ENCODE measurements around the gene GLDN. TPM values are rescaled to one million over a fixed set of nuclear protein-coding genes. Genes with fewer than 3 reads are reported as not detected.

Gene GLDN
- total and polyA plus RNA-seq, 2 of the 4 experiments (the other 2 are of a cell fraction), result under 0.01 TPM; not detected in 1

DNA sequence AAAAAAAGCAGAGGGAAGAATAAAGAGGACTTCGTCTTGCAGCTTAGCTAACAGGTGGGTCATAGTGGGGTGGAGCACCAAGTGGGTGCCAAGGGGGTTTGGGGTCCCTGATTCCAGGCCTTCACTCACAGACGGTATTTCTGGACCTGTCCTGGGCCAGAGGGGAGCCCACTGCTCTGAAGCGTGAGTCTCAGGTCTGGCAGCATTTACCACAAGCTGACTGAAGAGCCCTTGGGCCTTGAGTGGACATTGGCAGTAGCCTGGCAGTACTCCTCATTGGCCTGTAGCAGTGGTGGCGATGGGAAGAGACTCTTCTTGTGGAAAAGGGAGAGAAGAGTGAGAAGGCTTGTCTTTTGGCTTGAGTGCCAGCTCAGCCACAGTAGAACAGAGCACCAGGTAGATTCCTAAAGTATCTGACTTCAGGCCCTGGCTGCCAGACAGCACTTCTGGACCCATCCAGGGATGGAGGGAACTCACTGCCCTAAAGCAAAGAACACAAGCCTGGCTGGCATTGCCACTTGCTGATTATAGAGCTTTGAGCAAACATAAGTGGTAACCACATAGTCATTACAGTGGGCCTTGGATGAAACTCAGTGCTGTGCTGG, 72.9 kb downstream of the GLDN start:
- Histone ChIP-seq H3K4ac (ENCODE audit: low read depth, low read length) (no peak overlapping the region), H3K27me3 (ENCODE audit: control insufficient read depth, insufficient read depth, low read length) (peaks cover 32% of the 10 kb centered on the region), H3K9me3 (ENCODE audit: control insufficient read depth, insufficient read depth, low read length) (no peaks in the 10 kb centered on the region), H3K27ac (ENCODE audit: insufficient read depth, low read length) (no peak overlapping the region), H2AK9ac (replicated peaks; ENCODE audit: low read depth, low read length, poor library complexity) (no peak overlapping the region), H2BK120ac (ENCODE audit: low read depth, low read length) (no peak overlapping the region), H4K8ac (ENCODE audit: low read depth in 2 of 2, low read length in 2 of 2) (no peak overlapping the region), H4K5ac (ENCODE audit: low read depth, low read length) (no peak overlapping the region), H2AFZ (replicated peaks; ENCODE audit: low read length, poor library complexity) (no peak overlapping the region), H4K91ac (ENCODE audit: insufficient read depth, low read depth, low read length) (no peak overlapping the region), H2BK20ac (ENCODE audit: low read depth, low read length) (no peak overlapping the region), H3K4me2 (ENCODE audit: low read depth, low read length) (no peak overlapping the region), H3K56ac (ENCODE audit: extremely low read depth, insufficient read depth, low read length) (no peak overlapping the region), H2BK5ac (ENCODE audit: low read depth, low read length, poor library complexity, severe bottlenecking) (no peak overlapping the region), H3K4me1 (ENCODE audit: control insufficient read depth, insufficient read depth, low read length) (no peaks in the 10 kb centered on the region), H3K14ac (replicated peaks; ENCODE audit: low read depth, low read length) (no peak overlapping the region), H2BK15ac (ENCODE audit: low read depth, low read length) (no peak overlapping the region), H3K9ac (ENCODE audit: low read depth, low read length) (no peak overlapping the region), H3K36me3 (ENCODE audit: control insufficient read depth, insufficient read depth, low read length) (no peaks in the 10 kb centered on the region), H4K20me1 (ENCODE audit: insufficient read depth, low read length) (no peaks in the 10 kb centered on the region), H2AK5ac (ENCODE audit: low read depth, low read length) (no peak overlapping the region), H3K23ac (ENCODE audit: low read depth, low read length) (no peak overlapping the region), H3K9me1 (ENCODE audit: insufficient read depth, low read length) (no peaks in the 10 kb centered on the region), H3K4me3 (ENCODE audit: insufficient read depth, low read depth, low read length) (no peak overlapping the region), H3K79me1 (ENCODE audit: low read depth in 1 of 2, low read length in 2 of 2) (no peaks in the 10 kb centered on the region), H3K18ac (ENCODE audit: low read depth, low read length) (no peak overlapping the region)
- in situ Hi-C loops (cut with MboI; ENCODE audit: low sequenced_read_pairs) (no loop called here), dilution Hi-C loops (cut with HindIII; ENCODE audit: low sequenced_read_pairs, unreplicated experiment) (no loop called here), intact Hi-C loops (cut with micrococcal nuclease) (no loop called here)
- 100% methylated on average over 1 of the region's 4 CpGs; no CpG with 5 or more reads in 1 of the 2 experiments for WGBS, 2 experiments (ENCODE audit: extremely low coverage in 2 of 2, insufficient read length in 1 of 2)
- TF ChIP-seq MAZ (IDR thresholded peaks at IDR 0.05; ENCODE audit: borderline replicate concordance, low read depth, low read length) (no peak), RAD21 (IDR thresholded peaks at IDR 0.05; ENCODE audit: low read length) (no peak), POLR2A (IDR thresholded peaks at IDR 0.05; ENCODE audit: low read depth, low read length) (no peak), NFE2L2 (IDR thresholded peaks at IDR 0.05; ENCODE audit: low read depth, low read length) (no peak), RCOR1 (IDR thresholded peaks at IDR 0.05; ENCODE audit: insufficient replicate concordance, low read length) (no peak), CHD1 (IDR thresholded peaks at IDR 0.05; ENCODE audit: low read depth, low read length) (no peak), CEBPB (IDR thresholded peaks at IDR 0.05; ENCODE audit: low read depth, low read length) (no peak), MAFK (IDR thresholded peaks at IDR 0.05; ENCODE audit: low read depth, low read length) (no peak), USF2 (IDR thresholded peaks at IDR 0.05; ENCODE audit: low read depth, low read length) (no peak), MXI1 (IDR thresholded peaks at IDR 0.05; ENCODE audit: borderline replicate concordance, low read depth, low read length) (no peak), BHLHE40 (IDR thresholded peaks at IDR 0.05; ENCODE audit: low read depth, low read length) (no peak), RFX5 (IDR thresholded peaks at IDR 0.05; ENCODE audit: low read depth, low read length) (no peak), SMC3 (IDR thresholded peaks at IDR 0.05; ENCODE audit: low read depth, low read length) (no peak), FOS (IDR thresholded peaks at IDR 0.05; ENCODE audit: low read depth, low read length) (no peak), ELK1 (IDR thresholded peaks at IDR 0.05; ENCODE audit: borderline replicate concordance, low read depth, low read length) (no peak)
- TF ChIP-seq, protein P1, sequence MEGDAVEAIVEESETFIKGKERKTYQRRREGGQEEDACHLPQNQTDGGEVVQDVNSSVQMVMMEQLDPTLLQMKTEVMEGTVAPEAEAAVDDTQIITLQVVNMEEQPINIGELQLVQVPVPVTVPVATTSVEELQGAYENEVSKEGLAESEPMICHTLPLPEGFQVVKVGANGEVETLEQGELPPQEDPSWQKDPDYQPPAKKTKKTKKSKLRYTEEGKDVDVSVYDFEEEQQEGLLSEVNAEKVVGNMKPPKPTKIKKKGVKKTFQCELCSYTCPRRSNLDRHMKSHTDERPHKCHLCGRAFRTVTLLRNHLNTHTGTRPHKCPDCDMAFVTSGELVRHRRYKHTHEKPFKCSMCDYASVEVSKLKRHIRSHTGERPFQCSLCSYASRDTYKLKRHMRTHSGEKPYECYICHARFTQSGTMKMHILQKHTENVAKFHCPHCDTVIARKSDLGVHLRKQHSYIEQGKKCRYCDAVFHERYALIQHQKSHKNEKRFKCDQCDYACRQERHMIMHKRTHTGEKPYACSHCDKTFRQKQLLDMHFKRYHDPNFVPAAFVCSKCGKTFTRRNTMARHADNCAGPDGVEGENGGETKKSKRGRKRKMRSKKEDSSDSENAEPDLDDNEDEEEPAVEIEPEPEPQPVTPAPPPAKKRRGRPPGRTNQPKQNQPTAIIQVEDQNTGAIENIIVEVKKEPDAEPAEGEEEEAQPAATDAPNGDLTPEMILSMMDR (conservative IDR thresholded peaks at IDR 0.05; ENCODE audit: low read depth, low read length), result no peak
- ATAC-seq (ENCODE audit: low read depth), result no peak
- ChIA-PET CTCF (no interaction called here), POLR2A (ENCODE audit: unreplicated experiment) (no interaction called here)
- no TSS peak for BruUV-seq (replicated peaks)
- DNase-seq, result no peak
